HEK293 (cell line): ENCODE data around the gene PTBP1.

Experiments used
- CTCF ChIA-PET: fragments of 350-600 bp; formaldehyde crosslinking; extraction: SDS; loops from one replicate; lab custom pipeline; 2021; ENCODE audit warnings: antibody characterized with exemption; lab: Yijun Ruan, JAX
- POLR2A ChIA-PET: fragments of 300-600 bp; formaldehyde crosslinking; extraction: SDS; loops from one replicate; lab custom pipeline; 2020; ENCODE audit warnings: antibody characterized with exemption, inconsistent platforms; lab: Yijun Ruan, JAX
- H3K27ac ChIP-seq: fragments of 200-500 bp; sonication (Bioruptor generic); 2 replicates; pipeline ENCODE4 v1.5.1; 2014; ENCODE audit warnings: low read depth, low read length, control low read depth, inconsistent platforms; ENCODE audit errors: extremely low read depth
- H3K36me3 ChIP-seq, 2 experiments: fragments of 200-500 bp in 1 of 2; sonication (Bioruptor generic) in 1 of 2; 1 replicate in 1 of 2; 2 replicates in 1 of 2; pipeline ENCODE4 v1.5.1; 2014 to 2017; ENCODE audit warnings: inconsistent platforms in 2 of 2, low read length in 2 of 2; ENCODE audit not compliant: control insufficient read depth in 2 of 2, insufficient read depth in 1 of 2
- H3K4me1 ChIP-seq: fragments of 200-500 bp; sonication (Bioruptor generic); 2 replicates; pipeline ENCODE4 v1.5.1; 2014; ENCODE audit warnings: mild to moderate bottlenecking, low read length, inconsistent platforms; ENCODE audit not compliant: control insufficient read depth, insufficient read depth
- H3K4me3 ChIP-seq: 2 replicates; pipeline ENCODE4 v1.5.1; 2011; ENCODE audit warnings: low read depth, mild to moderate bottlenecking, control low read depth, low read length, moderate library complexity
- H3K9me3 ChIP-seq: fragments of 200-500 bp; sonication (Bioruptor generic); 2 replicates; pipeline ENCODE4 v1.5.1; 2014; ENCODE audit warnings: low read depth, low read length, inconsistent platforms; ENCODE audit not compliant: control insufficient read depth, insufficient read depth
- EGR2 ChIP-seq: fragments of 450-650 bp; formaldehyde crosslinking; IDR thresholded peaks from 2 replicates; pipeline ENCODE4 v1.5.1; 2016; ENCODE audit warnings: low read depth, missing biosample characterization, missing genetic modification characterization
- FEZF1 ChIP-seq: fragments of 450-650 bp; formaldehyde crosslinking; IDR thresholded peaks from 2 replicates; pipeline ENCODE4 v1.5.1; 2016; ENCODE audit warnings: missing biosample characterization, missing genetic modification characterization
- GLI4 ChIP-seq: fragments of 450-650 bp; formaldehyde crosslinking; IDR thresholded peaks from 2 replicates; pipeline ENCODE4 v1.5.1; 2016; ENCODE audit warnings: missing biosample characterization, missing genetic modification characterization
- HOXD13 ChIP-seq: sonication (generic); formaldehyde crosslinking; IDR thresholded peaks from 2 replicates; pipeline ENCODE4 v1.8.0; 2022; ENCODE audit warnings: missing genetic modification reagents, borderline replicate concordance
- KLF10 ChIP-seq: fragments of 450-650 bp; IDR thresholded peaks from 2 replicates; pipeline ENCODE4 v1.5.1; 2018; ENCODE audit warnings: missing biosample characterization, mild to moderate bottlenecking, missing genetic modification characterization
- MEIS1 ChIP-seq: sonication (generic); formaldehyde crosslinking; IDR thresholded peaks from 2 replicates; pipeline ENCODE4 v1.8.1; 2022; ENCODE audit warnings: missing genetic modification reagents, mild to moderate bottlenecking, borderline replicate concordance
- OVOL3 ChIP-seq: fragments of 450-650 bp; formaldehyde crosslinking; IDR thresholded peaks from 2 replicates; pipeline ENCODE4 v1.5.1; 2016; ENCODE audit warnings: missing biosample characterization, missing genetic modification characterization
- PRDM1 ChIP-seq: fragments of 450-650 bp; formaldehyde crosslinking; IDR thresholded peaks from 2 replicates; pipeline ENCODE4; 2016; ENCODE audit warnings: missing biosample characterization, missing genetic modification characterization
- ZBTB1 ChIP-seq: fragments of 450-650 bp; formaldehyde crosslinking; IDR thresholded peaks from 2 replicates; pipeline ENCODE4 v1.5.1; 2016; ENCODE audit warnings: missing biosample characterization, missing genetic modification characterization
- ZEB2 ChIP-seq: fragments of 450-650 bp; formaldehyde crosslinking; IDR thresholded peaks from 2 replicates; pipeline ENCODE4 v1.5.1; 2016; ENCODE audit warnings: missing biosample characterization, missing genetic modification characterization
- ZFHX2 ChIP-seq: fragments of 450-650 bp; formaldehyde crosslinking; conservative IDR thresholded peaks from 2 replicates; pipeline ENCODE4 v1.5.1; 2016; ENCODE audit warnings: missing biosample characterization, missing genetic modification characterization
- ZFP3 ChIP-seq: fragments of 450-650 bp; formaldehyde crosslinking; IDR thresholded peaks from 2 replicates; pipeline ENCODE4 v1.5.1; 2016; ENCODE audit warnings: low read depth, missing biosample characterization, missing genetic modification characterization
- ZNF174 ChIP-seq: fragments of 450-650 bp; formaldehyde crosslinking; IDR thresholded peaks from 2 replicates; pipeline ENCODE4 v1.5.0; 2017; ENCODE audit warnings: missing biosample characterization, mild to moderate bottlenecking, missing genetic modification characterization
- ZNF202 ChIP-seq: fragments of 450-650 bp; formaldehyde crosslinking; IDR thresholded peaks from 2 replicates; pipeline ENCODE4 v1.5.1; 2016; ENCODE audit warnings: missing biosample characterization, missing genetic modification characterization, borderline replicate concordance
- ZNF302 ChIP-seq: fragments of 450-650 bp; formaldehyde crosslinking; IDR thresholded peaks from 2 replicates; pipeline ENCODE4 v1.5.1; 2016; ENCODE audit warnings: missing biosample characterization, missing genetic modification characterization, low read depth
- ZNF335 ChIP-seq: fragments of 450-650 bp; formaldehyde crosslinking; conservative IDR thresholded peaks from 2 replicates; pipeline ENCODE4 v1.5.1; 2016; ENCODE audit warnings: missing biosample characterization, missing genetic modification characterization
- ZNF366 ChIP-seq: fragments of 450-650 bp; formaldehyde crosslinking; conservative IDR thresholded peaks from 2 replicates; pipeline ENCODE4 v1.5.1; 2016; ENCODE audit warnings: missing biosample characterization, missing genetic modification characterization
- ZNF510 ChIP-seq: fragments of 450-650 bp; formaldehyde crosslinking; IDR thresholded peaks from 2 replicates; pipeline ENCODE4 v1.5.1; 2018; ENCODE audit warnings: mild to moderate bottlenecking, missing genetic modification characterization, missing biosample characterization; ENCODE audit not compliant: insufficient replicate concordance
- ZNF514 ChIP-seq: fragments of 450-650 bp; formaldehyde crosslinking; IDR thresholded peaks from 2 replicates; pipeline ENCODE4 v1.5.1; 2016; ENCODE audit warnings: missing biosample characterization, missing genetic modification characterization
- ZNF518A ChIP-seq: fragments of 450-650 bp; formaldehyde crosslinking; conservative IDR thresholded peaks from 2 replicates; pipeline ENCODE4 v1.5.1; 2016; ENCODE audit warnings: low read depth, missing biosample characterization, missing genetic modification characterization
- ZNF596 ChIP-seq: fragments of 450-650 bp; IDR thresholded peaks from 2 replicates; pipeline ENCODE4 v1.5.0; 2018; ENCODE audit warnings: missing biosample characterization, mild to moderate bottlenecking, missing genetic modification characterization, moderate library complexity
- ZNF623 ChIP-seq: fragments of 450-650 bp; formaldehyde crosslinking; IDR thresholded peaks from 2 replicates; pipeline ENCODE4 v1.5.1; 2016; ENCODE audit warnings: missing biosample characterization, missing genetic modification characterization
- ZSCAN5A ChIP-seq: fragments of 450-650 bp; formaldehyde crosslinking; IDR thresholded peaks from 2 replicates; pipeline ENCODE4 v1.5.1; 2016; ENCODE audit warnings: missing biosample characterization, missing genetic modification characterization

Gene PTBP1

GRCh38 chr19:748274-748598 lies 49.0 kb upstream of the PTBP1 start:
- ChIA-PET CTCF (interaction anchor here (1.1 to 1.2 kb wide), 2 partner anchors 11 to 14 kb away, joined by 3 to 6 read pairs; no protein-coding TSS in a partner anchor), POLR2A (no interaction called here)
- Histone ChIP-seq H3K27ac (no peak overlapping the region), H3K4me3 (no peak overlapping the region), H3K9me3 (no peaks in the 10 kb centered on the region), H3K4me1 (no peaks in the 10 kb centered on the region), H3K36me3 (no peaks in the 10 kb centered on the region)
- no peak for TF ChIP-seq PRDM1 (tag by site-specific recombination)
- TF ChIP-seq FEZF1 (tag by site-specific recombination): no peak
- no peak for TF ChIP-seq ZNF514 (tag by site-specific recombination)
- TF ChIP-seq ZFHX2 (tag by site-specific recombination): no peak
- TF ChIP-seq ZSCAN5A: no peak
- TF ChIP-seq MEIS1 (CRISPR knock-in tag): no peak
- no peak for TF ChIP-seq EGR2 (tag by site-specific recombination)
- no peak for TF ChIP-seq ZNF366 (tag by site-specific recombination)
- TF ChIP-seq ZNF623 (tag by site-specific recombination): no peak
- no peak for TF ChIP-seq ZNF518A
- TF ChIP-seq OVOL3 (tag by site-specific recombination): no peak
- no peak for TF ChIP-seq GLI4
- TF ChIP-seq KLF10 (tag by site-specific recombination): no peak
- TF ChIP-seq ZFP3 (tag by site-specific recombination): no peak
- no peak for TF ChIP-seq ZNF302
- TF ChIP-seq ZNF596 (tag by site-specific recombination): no peak

GRCh38 chr19:749811-750210 lies 47.4 kb upstream of the PTBP1 start:
- Histone ChIP-seq H3K27ac (no peak overlapping the region), H3K4me3 (no peak overlapping the region), H3K9me3 (no peaks in the 10 kb centered on the region), H3K36me3 (no peaks in the 10 kb centered on the region), H3K4me1 (no peaks in the 10 kb centered on the region)
- no peak for TF ChIP-seq HOXD13 (CRISPR knock-in tag)
- no peak for TF ChIP-seq ZBTB1
- no peak for TF ChIP-seq ZNF510
- no peak for TF ChIP-seq ZNF174
- TF ChIP-seq ZNF335: no peak
- no peak for TF ChIP-seq ZNF202 (tag by site-specific recombination)
- TF ChIP-seq ZEB2: no peak
- POLR2A ChIA-PET: interaction anchor here (0.6 kb wide), 1 partner anchor 108 kb away, joined by 3 read pairs; no protein-coding TSS in a partner anchor
- CTCF ChIA-PET: interaction anchor here (0.6 kb wide), 1 partner anchor 370 kb away, joined by 5 read pairs; no protein-coding TSS in a partner anchor
